C4-2B (cell line): ENCODE measurements around the gene LAPTM5.

Experiments used
- H3K27ac ChIP-seq: fragments of 450-650 bp; 2 replicates; pipeline ENCODE4 v1.5.1; 2017
- CTCF ChIP-seq: fragments of 450-650 bp; conservative IDR thresholded peaks from 2 replicates; pipeline ENCODE4 v1.5.1; 2017; ENCODE audit warnings: mild to moderate bottlenecking
- ZFX ChIP-seq: fragments of 450-650 bp; IDR thresholded peaks from 2 replicates; pipeline ENCODE4 v1.6.1; 2017

Gene LAPTM5

GRCh38 chr1:30757352-30758120 lies at the start of gene LAPTM5:
TSS of gene LAPTM5 (minus strand) at chr1:30757774. CDS start at chr1:30757745, 29 bp downstream.
- no peak within 1 kb of the TSS for H3K27ac ChIP-seq
- TF ChIP-seq ZFX (no peak), CTCF (no peak)

DNA sequence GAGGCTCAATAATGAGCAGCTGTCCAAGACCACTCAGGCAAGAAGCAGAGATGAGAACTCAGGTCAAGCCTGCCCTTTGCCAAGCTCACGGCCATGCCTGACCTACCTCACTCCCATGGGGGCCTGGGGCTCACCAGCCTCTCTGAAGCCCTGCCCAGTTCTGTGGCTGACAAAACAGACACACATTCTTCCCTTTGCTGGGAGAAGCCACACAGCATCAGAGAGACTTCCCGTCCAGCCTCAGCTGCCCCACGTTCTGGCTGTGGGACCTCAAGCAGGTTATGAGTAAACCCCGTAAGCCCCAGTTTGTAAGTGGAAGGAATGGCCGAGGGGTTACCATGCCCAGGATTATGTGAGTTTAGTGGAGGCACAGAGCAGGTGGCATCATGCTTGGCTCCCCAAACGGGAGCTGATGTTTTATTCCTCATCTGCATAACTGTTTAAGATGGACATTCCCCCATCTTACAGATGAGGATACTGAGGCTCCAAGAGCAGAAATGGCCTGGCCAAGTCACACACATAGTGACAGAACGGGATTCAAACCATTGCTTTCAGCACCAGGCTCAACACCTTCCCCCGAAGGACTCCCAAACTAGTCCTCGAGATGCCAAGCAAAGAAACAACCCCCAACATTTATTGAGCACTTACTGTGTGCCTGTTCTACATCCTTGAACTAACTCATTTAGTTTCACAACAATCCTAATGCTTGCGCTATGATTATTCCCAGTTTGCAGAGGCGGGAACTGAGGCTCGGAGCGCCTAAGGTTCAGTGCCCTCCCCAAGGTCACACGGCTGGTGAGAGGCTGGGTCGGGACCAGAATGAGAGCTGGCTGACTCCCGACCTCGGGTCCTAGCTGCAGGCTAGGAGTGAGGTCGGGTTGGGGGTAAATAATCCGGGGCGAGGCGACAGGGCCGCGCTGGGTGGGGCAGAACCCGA lies 49.1 kb upstream of the LAPTM5 start:
- H3K27ac ChIP-seq, result no peak overlapping the region
- TF ChIP-seq ZFX (no peak), CTCF (no peak)

DNA sequence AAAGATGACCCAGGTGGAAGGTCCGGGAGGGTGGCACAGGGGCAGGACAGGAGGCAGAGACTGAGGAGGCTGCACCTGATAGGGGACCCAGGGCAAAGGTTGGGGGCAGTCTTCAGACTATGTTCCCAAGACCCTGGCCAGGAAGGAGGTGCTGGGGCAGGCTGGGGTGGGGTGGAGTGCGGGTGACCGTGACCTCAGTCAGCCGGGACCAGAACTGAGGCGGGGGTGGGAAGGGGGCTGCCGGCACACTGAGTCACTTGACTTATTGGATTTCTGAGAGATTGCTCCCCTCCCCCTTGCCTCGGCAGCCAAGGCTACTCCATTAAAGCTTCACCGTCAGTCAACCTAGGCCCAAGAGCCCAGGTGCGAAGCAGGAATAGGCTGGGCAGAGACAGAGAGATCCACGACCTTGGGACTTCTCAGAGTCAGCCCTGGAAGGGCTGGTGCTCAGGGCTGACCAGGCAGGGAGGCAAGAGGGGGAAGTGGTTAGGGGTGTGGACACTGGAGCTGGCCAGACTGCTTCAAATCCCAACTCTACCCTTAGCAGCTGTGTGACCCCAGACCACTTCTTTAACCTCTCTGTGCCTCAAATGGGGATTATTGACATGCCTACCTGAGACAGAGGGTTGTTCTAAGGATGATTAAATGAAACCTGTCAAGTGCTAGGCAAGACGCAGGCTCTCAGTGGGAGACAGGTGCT lies 47.9 kb upstream of the LAPTM5 start:
- no peak for TF ChIP-seq ZFX
- TF ChIP-seq CTCF, result no peak
- H3K27ac ChIP-seq, result no peak overlapping the region

DNA sequence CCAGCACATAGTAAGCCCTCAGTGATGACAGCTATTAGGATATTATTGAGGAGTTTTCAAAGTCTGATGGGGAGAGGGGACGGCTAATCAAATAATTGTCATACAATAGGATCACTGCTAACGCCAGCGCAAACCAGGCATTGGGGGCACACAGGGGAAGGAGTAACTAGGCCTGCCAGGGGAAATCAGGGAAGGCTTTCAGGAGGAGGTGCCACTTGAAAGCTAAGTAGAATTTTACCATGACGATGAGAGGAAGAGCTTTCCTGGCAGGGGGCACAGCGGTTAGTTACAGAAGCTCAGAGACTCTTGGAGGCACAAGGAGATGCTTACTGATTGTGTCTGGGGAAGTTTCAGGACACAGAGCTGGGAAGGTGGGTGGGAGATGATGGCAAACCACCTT lies 47.2 kb upstream of the LAPTM5 start:
- TF ChIP-seq ZFX (no peak), CTCF (no peak)

DNA sequence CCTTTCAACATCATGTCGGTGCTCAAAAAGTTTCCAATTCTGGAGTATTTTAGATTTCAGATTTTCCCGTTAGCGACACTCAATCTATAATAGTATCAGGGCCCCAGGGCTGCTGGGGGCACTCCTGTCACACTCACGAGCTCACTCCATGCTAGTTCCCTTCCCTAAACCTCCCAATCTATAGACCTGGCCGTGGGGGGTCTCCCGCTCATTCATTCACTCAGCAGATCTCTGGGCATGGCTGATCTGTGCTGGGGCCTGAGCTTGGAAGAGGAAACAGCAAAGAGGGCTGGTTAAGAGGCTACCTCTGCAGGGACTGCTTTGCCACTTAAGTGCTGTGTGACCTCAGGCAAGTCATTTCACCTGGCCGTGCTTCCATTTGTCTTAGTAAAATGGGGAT lies 46.8 kb upstream of the LAPTM5 start:
- no peak overlapping the region for H3K27ac ChIP-seq
- no peak for TF ChIP-seq CTCF
- TF ChIP-seq ZFX, result no peak

More for the DNA sequence above, 47.2 kb upstream of the LAPTM5 start:
- no peak overlapping the region for H3K27ac ChIP-seq

GRCh38 chr1:30803562-30803961 lies 46.0 kb upstream of the LAPTM5 start:
- no peak for TF ChIP-seq ZFX
- no peak for TF ChIP-seq CTCF
- no peak overlapping the region for H3K27ac ChIP-seq
